ENCODE results near the gene RLN1.
"Not testable (repeated sequence)": the region's sequence is repeated elsewhere in the genome, so short reads cannot be mapped to it uniquely, and the experiment has no call there.

RLN1 gene, protein sequence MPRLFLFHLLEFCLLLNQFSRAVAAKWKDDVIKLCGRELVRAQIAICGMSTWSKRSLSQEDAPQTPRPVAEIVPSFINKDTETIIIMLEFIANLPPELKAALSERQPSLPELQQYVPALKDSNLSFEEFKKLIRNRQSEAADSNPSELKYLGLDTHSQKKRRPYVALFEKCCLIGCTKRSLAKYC

DNA sequence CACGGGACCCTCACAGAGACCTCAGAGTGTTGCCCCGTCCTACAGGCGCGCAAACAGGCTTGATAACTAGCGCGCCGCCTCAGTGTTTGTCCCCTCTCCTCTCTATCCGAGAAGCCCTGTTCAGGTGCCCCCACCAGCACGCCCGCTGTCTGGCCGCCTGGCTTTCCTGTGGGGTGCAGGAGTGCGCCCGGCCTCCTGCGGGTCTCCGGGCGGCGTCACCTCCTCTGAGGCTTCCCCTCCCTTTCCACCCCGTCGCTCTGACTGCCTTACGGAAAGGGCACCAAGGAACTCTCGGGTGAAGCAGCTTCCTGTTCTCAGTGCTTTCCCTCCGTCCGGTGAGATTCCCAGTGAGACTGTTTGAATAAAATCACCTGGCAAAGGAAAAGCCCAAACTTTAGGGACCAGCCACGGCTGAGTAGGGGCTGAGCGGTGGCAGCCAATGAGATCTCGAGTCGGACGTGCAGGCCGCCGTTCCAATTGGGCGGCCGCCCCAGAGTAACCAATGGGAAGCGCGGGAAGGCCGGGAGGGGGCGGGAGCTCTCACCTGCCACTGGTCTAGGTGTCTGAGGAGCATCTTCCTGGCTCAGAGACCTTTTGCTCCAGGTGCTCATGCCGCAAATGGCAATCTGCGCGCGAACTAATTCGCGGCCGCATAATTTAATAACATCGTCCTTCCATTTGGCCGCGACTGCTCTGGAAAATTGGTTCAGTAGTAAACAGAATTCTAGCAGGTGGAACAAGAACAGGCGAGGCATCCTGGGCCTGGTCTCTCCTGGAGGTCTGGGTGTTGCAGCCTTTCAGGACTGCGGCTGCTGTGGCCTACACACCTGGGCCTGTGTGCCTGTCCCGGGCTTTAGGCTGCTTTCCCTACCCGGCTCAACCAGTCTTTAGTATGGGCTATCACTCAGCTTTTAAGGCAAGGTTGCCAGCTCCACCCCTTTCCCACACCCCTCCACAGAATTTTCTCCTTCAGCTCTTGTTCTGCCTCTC is at the start of gene RLN1:
Gene RLN1, minus strand, starts transcription at position 885 of the 990 bp plus-strand sequence. Its CDS starts 130 bp downstream, at position 755.
- Histone ChIP-seq H2AFZ (ENCODE audit: low read length) (peak within 1 kb of the TSS; percentile 55), H3K4me2 (ENCODE audit: low read depth, low read length) (peak within 1 kb of the TSS; percentile 45; the same call in 1 of the 2 replicates), H3K4me1 (ENCODE audit: low read length) (peaks cover 11% of the 10 kb centered on the region), H3K4me3 (ENCODE audit: low read length) (peak within 1 kb of the TSS; percentile 34; the same call in 1 of the 2 replicates)
- not testable (repeated sequence) for H3K27ac ChIP-seq (ENCODE audit: low read length); H3K9me3 ChIP-seq (replicated peaks; ENCODE audit: insufficient read depth, low read length); H3K27me3 ChIP-seq (replicated peaks; ENCODE audit: insufficient read depth, low read length); H3F3A ChIP-seq (ENCODE audit: insufficient read depth, low read length); H3K9me2 ChIP-seq (replicated peaks; ENCODE audit: insufficient read depth, low read length); H3K9ac ChIP-seq (ENCODE audit: low read length); H3K79me2 ChIP-seq (ENCODE audit: low read length); H4K20me1 ChIP-seq (ENCODE audit: insufficient read depth, low read length); H3K36me3 ChIP-seq (replicated peaks; ENCODE audit: insufficient read depth, low read length)
- peak; percentile 24 for DNase-seq

DNA sequence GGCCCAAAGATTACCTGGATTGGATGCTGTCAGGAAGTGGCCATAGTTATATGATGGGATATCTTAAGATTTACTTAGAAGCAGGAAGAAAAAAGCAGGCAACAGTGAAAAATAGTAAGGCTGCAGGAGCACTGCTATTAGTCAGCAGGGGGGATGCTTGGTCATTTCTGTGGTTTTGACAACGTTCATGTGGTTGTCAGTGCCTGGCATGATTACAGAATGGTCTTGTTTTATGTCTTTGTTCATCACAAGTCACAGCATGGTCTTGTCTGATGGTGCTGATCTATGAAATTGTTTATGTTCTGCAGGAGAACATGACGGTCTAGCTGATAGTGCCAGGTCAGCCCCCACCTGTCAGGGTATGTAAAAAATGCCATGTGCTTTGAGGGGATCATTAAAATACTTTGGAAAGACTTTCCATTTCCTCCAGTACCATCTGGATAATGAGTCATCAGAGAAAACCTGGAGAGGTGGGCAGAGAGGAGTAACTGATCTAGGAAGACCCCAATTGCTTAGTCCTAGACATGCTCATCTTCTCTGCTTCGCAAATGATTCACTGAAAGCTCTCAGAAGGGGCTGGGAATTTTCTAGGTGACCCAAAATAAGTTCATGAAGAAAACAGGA is 49.5 kb upstream of the RLN1 start:
- no peaks in the 10 kb centered on the region for H4K20me1 ChIP-seq (ENCODE audit: insufficient read depth, low read length)
- no peak overlapping the region for H3K27ac ChIP-seq (ENCODE audit: low read length)
- no peak for TF ChIP-seq EZH2 (optimal IDR thresholded peaks at IDR 0.05; ENCODE audit: low read depth, low read length)
- TF ChIP-seq EZH2phosphoT487 (IDR thresholded peaks at IDR 0.05; ENCODE audit: low read length): no peak
- TF ChIP-seq, protein P1, sequence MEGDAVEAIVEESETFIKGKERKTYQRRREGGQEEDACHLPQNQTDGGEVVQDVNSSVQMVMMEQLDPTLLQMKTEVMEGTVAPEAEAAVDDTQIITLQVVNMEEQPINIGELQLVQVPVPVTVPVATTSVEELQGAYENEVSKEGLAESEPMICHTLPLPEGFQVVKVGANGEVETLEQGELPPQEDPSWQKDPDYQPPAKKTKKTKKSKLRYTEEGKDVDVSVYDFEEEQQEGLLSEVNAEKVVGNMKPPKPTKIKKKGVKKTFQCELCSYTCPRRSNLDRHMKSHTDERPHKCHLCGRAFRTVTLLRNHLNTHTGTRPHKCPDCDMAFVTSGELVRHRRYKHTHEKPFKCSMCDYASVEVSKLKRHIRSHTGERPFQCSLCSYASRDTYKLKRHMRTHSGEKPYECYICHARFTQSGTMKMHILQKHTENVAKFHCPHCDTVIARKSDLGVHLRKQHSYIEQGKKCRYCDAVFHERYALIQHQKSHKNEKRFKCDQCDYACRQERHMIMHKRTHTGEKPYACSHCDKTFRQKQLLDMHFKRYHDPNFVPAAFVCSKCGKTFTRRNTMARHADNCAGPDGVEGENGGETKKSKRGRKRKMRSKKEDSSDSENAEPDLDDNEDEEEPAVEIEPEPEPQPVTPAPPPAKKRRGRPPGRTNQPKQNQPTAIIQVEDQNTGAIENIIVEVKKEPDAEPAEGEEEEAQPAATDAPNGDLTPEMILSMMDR (IDR thresholded peaks at IDR 0.05; ENCODE audit: low read length): no peak
- no peak overlapping the region for H3K4me2 ChIP-seq (ENCODE audit: low read depth, low read length)
- no peaks in the 10 kb centered on the region for H3F3A ChIP-seq (ENCODE audit: insufficient read depth, low read length)
- no peaks in the 10 kb centered on the region for H3K4me1 ChIP-seq (ENCODE audit: low read length)
- no peaks in the 10 kb centered on the region for H3K36me3 ChIP-seq (replicated peaks; ENCODE audit: insufficient read depth, low read length)
- no peaks in the 10 kb centered on the region for H3K27me3 ChIP-seq (replicated peaks; ENCODE audit: insufficient read depth, low read length)
- H2AFZ ChIP-seq (ENCODE audit: low read length): no peak overlapping the region
- no peak overlapping the region for H3K9ac ChIP-seq (ENCODE audit: low read length)
- H3K4me3 ChIP-seq (ENCODE audit: low read length): no peak overlapping the region
- H3K9me3 ChIP-seq (replicated peaks; ENCODE audit: insufficient read depth, low read length): no peaks in the 10 kb centered on the region
- H3K79me2 ChIP-seq (ENCODE audit: low read length): no peaks in the 10 kb centered on the region
- DNase-seq: peak; percentile 43
- H3K9me2 ChIP-seq (replicated peaks; ENCODE audit: insufficient read depth, low read length): no peaks in the 10 kb centered on the region

DNA sequence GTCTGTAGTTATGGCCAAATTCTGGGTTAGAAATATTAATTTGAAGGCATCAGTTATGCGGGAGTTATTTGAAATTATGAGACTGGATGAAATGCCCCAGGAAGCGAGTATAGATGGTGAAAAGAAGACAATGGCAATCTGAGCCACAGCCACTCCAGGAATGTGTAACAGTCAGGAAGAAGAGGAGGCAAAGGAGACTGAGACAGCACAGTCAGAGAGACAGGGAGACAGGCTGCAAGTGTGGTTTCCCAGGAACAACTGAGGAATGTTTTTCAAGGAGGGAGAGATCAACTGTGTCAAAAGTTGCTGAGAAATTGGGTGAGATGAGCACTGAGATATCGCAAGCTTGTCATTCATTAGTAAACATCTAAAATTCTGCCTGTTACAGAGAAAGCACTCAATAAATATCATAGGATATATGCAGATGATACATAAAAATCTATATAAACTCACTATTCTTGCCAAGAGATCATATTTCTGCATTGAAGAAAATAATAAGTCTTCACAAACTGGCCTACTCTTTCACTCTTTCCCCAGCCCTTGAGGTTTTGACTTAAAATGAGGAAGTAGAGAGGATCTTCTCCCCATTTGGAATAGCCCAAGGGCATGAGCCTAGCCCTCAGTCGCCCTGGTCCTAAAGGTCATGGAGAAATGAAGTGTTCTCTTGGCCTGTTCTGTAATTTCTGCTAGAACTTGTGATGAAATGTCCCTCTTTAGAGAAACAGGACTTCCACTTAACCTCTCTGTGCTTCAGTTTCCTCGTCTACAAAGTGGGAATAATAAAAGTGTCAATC is 48.5 kb upstream of the RLN1 start:
- TF ChIP-seq EZH2phosphoT487 (IDR thresholded peaks at IDR 0.05; ENCODE audit: low read length) (no peak), EZH2 (optimal IDR thresholded peaks at IDR 0.05; ENCODE audit: low read depth, low read length) (no peak)
- TF ChIP-seq, protein P1 (IDR thresholded peaks at IDR 0.05; ENCODE audit: low read length): no peak
- Histone ChIP-seq H3F3A (ENCODE audit: insufficient read depth, low read length) (no peaks in the 10 kb centered on the region), H3K36me3 (replicated peaks; ENCODE audit: insufficient read depth, low read length) (no peaks in the 10 kb centered on the region), H2AFZ (ENCODE audit: low read length) (no peak overlapping the region), H3K9me3 (replicated peaks; ENCODE audit: insufficient read depth, low read length) (no peaks in the 10 kb centered on the region), H3K9ac (ENCODE audit: low read length) (no peak overlapping the region), H3K27ac (ENCODE audit: low read length) (no peak overlapping the region), H3K4me2 (ENCODE audit: low read depth, low read length) (no peak overlapping the region), H3K27me3 (replicated peaks; ENCODE audit: insufficient read depth, low read length) (no peaks in the 10 kb centered on the region), H3K79me2 (ENCODE audit: low read length) (no peaks in the 10 kb centered on the region), H3K9me2 (replicated peaks; ENCODE audit: insufficient read depth, low read length) (no peaks in the 10 kb centered on the region), H4K20me1 (ENCODE audit: insufficient read depth, low read length) (no peaks in the 10 kb centered on the region), H3K4me3 (ENCODE audit: low read length) (no peak overlapping the region), H3K4me1 (ENCODE audit: low read length) (no peaks in the 10 kb centered on the region)
- DNase-seq: no peak

Measured in MM.1S (cell line).